ENCODE measurements around the gene FBXW4.

FBXW4 gene

DNA sequence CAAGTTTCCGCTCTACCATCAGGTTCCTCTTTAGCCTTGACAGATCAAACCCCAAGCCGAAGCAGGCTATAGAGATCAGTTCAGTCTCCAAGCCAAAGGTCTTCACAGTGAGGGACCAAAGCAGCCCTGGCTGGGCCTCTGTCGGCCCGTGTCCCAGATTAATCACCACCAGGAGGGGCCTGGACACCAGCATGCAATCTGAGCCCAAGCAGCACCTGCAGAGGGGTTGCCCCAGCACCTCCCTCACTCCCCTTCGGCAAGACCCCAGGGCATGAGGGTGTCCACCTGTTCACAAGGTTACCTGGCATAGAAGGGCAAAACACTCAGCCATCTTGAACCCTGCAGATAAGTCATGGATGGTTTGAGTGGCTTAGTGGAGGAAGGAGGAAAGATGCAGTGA, 36.0 kb downstream of the FBXW4 start:
- TF ChIP-seq EP300 (IDR thresholded peaks at IDR 0.05; ENCODE audit: borderline replicate concordance) (no peak), RAD21 (IDR thresholded peaks at IDR 0.05; ENCODE audit: low read depth) (no peak), TAF1 (IDR thresholded peaks at IDR 0.05; ENCODE audit: low read depth) (no peak)

DNA sequence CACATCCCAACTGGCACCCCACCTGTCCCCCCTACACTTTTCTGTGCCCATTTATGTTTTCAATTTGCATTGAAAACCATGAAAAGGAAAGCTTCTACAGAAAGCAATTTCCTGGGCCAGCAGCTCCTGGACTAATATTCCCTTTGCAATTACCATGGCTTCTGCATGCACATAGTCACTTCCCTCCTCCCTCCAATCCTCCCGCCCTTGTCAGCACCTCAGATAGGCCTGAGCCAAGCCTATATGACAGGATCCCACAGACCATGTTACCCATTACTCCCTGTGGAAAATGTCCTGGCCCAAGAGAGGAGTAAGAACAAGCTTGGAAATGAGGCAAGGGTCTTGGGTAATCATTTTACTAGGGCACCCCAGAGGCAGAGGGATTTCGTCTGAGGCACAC, 38.1 kb downstream of the FBXW4 start:
- no peak for TF ChIP-seq CREB1 (IDR thresholded peaks at IDR 0.05; ENCODE audit: low read depth)
- TF ChIP-seq YY1 (IDR thresholded peaks at IDR 0.05; ENCODE audit: low read depth) = no peak
- TF ChIP-seq TEAD4 (IDR thresholded peaks at IDR 0.05) = no peak
- no peak for TF ChIP-seq RAD21 (IDR thresholded peaks at IDR 0.05; ENCODE audit: low read depth)
- no peak for TF ChIP-seq ZBTB7A (IDR thresholded peaks at IDR 0.05; ENCODE audit: low read depth)
- TF ChIP-seq CEBPB (IDR thresholded peaks at IDR 0.05) = no peak
- TF ChIP-seq, protein P1, sequence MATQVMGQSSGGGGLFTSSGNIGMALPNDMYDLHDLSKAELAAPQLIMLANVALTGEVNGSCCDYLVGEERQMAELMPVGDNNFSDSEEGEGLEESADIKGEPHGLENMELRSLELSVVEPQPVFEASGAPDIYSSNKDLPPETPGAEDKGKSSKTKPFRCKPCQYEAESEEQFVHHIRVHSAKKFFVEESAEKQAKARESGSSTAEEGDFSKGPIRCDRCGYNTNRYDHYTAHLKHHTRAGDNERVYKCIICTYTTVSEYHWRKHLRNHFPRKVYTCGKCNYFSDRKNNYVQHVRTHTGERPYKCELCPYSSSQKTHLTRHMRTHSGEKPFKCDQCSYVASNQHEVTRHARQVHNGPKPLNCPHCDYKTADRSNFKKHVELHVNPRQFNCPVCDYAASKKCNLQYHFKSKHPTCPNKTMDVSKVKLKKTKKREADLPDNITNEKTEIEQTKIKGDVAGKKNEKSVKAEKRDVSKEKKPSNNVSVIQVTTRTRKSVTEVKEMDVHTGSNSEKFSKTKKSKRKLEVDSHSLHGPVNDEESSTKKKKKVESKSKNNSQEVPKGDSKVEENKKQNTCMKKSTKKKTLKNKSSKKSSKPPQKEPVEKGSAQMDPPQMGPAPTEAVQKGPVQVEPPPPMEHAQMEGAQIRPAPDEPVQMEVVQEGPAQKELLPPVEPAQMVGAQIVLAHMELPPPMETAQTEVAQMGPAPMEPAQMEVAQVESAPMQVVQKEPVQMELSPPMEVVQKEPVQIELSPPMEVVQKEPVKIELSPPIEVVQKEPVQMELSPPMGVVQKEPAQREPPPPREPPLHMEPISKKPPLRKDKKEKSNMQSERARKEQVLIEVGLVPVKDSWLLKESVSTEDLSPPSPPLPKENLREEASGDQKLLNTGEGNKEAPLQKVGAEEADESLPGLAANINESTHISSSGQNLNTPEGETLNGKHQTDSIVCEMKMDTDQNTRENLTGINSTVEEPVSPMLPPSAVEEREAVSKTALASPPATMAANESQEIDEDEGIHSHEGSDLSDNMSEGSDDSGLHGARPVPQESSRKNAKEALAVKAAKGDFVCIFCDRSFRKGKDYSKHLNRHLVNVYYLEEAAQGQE (IDR thresholded peaks at IDR 0.05; ENCODE audit: low read depth) = no peak
- TF ChIP-seq TAF1 (IDR thresholded peaks at IDR 0.05; ENCODE audit: low read depth) = no peak
- no peak for TF ChIP-seq NFIC (IDR thresholded peaks at IDR 0.05)
- TF ChIP-seq, protein P2, sequence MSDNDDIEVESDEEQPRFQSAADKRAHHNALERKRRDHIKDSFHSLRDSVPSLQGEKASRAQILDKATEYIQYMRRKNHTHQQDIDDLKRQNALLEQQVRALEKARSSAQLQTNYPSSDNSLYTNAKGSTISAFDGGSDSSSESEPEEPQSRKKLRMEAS (IDR thresholded peaks at IDR 0.05) = no peak
- TF ChIP-seq, protein P3, sequence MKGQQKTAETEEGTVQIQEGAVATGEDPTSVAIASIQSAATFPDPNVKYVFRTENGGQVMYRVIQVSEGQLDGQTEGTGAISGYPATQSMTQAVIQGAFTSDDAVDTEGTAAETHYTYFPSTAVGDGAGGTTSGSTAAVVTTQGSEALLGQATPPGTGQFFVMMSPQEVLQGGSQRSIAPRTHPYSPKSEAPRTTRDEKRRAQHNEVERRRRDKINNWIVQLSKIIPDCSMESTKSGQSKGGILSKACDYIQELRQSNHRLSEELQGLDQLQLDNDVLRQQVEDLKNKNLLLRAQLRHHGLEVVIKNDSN (IDR thresholded peaks at IDR 0.05) = no peak
- no peak for TF ChIP-seq TCF12 (IDR thresholded peaks at IDR 0.05; ENCODE audit: low read depth)
- TF ChIP-seq FOXM1 (IDR thresholded peaks at IDR 0.05; ENCODE audit: borderline replicate concordance, low read depth) = no peak
- no peak for TF ChIP-seq EP300 (IDR thresholded peaks at IDR 0.05; ENCODE audit: borderline replicate concordance)
- TF ChIP-seq EGR1 (IDR thresholded peaks at IDR 0.05) = no peak

DNA sequence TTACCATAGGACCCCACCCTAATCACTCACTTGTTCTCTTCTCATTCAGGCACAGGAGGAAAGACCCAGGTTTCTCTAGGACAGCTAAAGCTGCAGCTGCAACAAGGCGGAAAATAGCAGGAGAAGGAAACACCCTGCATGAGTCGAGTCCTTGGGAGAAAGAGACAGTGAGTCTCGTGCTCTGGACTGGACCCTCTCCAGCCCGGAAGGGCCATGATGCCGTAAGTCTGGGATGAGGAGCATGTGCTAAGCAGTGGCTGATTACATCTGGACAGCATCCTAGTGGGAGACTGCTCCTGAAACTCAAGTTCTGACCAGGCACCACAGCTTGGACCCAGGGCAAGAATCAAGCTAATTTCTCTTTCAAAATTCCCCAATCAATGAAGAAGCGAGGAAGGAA, 39.4 kb downstream of the FBXW4 start:
- TF ChIP-seq, protein P3 (IDR thresholded peaks at IDR 0.05) = no peak
- TF ChIP-seq, protein P2 (IDR thresholded peaks at IDR 0.05) = no peak
- no peak for TF ChIP-seq TEAD4 (IDR thresholded peaks at IDR 0.05)

DNA sequence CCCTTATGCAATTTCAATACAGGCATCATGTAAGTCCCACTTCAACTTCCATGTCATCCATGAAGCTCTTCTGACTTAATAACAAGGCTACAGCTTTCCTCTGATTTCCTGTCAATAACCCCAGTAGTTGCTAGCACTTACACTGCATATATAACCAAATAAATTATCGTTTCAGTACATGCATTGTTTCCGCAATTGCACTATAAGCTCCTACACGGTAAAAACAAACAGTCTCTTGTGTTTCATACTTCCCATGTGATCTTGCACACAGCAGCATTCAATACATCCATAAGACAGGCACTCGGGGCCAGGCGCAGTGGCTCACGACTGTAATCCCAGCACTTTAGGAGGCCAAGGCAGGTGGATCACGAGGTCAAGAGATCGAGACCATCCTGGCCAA, 41.4 kb downstream of the FBXW4 start:
- TF ChIP-seq ZBTB7A (IDR thresholded peaks at IDR 0.05; ENCODE audit: low read depth) = no peak
- TF ChIP-seq TCF12 (IDR thresholded peaks at IDR 0.05; ENCODE audit: low read depth) = no peak
- TF ChIP-seq, protein P2 (IDR thresholded peaks at IDR 0.05) = no peak
- TF ChIP-seq CREB1 (IDR thresholded peaks at IDR 0.05; ENCODE audit: low read depth) = no peak
- no peak for TF ChIP-seq TEAD4 (IDR thresholded peaks at IDR 0.05)
- TF ChIP-seq YY1 (IDR thresholded peaks at IDR 0.05; ENCODE audit: low read depth) = no peak
- no peak for TF ChIP-seq RAD21 (IDR thresholded peaks at IDR 0.05; ENCODE audit: low read depth)
- no peak for TF ChIP-seq EP300 (IDR thresholded peaks at IDR 0.05; ENCODE audit: borderline replicate concordance)
- TF ChIP-seq, protein P3 (IDR thresholded peaks at IDR 0.05) = no peak
- no peak for TF ChIP-seq NFIC (IDR thresholded peaks at IDR 0.05)
- TF ChIP-seq TAF1 (IDR thresholded peaks at IDR 0.05; ENCODE audit: low read depth) = no peak
- TF ChIP-seq, protein P1 (IDR thresholded peaks at IDR 0.05; ENCODE audit: low read depth) = no peak

DNA sequence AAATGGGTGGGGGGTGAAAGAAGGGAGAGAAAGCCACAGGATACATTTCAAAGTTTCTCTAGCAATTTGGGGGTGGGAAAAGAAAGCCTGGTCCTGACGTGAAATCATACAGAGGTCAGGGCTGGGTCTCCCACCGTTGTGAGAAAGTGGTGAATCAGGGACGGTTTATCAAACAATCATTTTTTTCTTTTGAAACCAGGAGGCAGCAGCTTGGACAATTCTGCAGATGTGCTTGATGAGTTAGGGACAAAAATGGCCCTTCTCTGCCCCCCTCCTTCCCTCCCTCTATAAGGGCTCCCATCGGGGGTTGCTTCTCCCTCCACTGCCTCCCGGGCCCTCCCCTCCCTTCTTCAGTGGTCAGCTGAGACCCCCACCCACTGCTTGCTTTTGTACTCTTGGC, 43.6 kb downstream of the FBXW4 start:
- TF ChIP-seq CEBPB (IDR thresholded peaks at IDR 0.05) = no peak
- TF ChIP-seq EP300 (IDR thresholded peaks at IDR 0.05; ENCODE audit: borderline replicate concordance) = no peak
- no peak for TF ChIP-seq NFIC (IDR thresholded peaks at IDR 0.05)
- TF ChIP-seq FOXM1 (IDR thresholded peaks at IDR 0.05; ENCODE audit: borderline replicate concordance, low read depth) = no peak
- TF ChIP-seq EGR1 (IDR thresholded peaks at IDR 0.05) = no peak
- no peak for TF ChIP-seq CREB1 (IDR thresholded peaks at IDR 0.05; ENCODE audit: low read depth)
- TF ChIP-seq TCF12 (IDR thresholded peaks at IDR 0.05; ENCODE audit: low read depth) = no peak
- TF ChIP-seq, protein P1 (IDR thresholded peaks at IDR 0.05; ENCODE audit: low read depth) = no peak
- no peak for TF ChIP-seq RAD21 (IDR thresholded peaks at IDR 0.05; ENCODE audit: low read depth)
- no peak for TF ChIP-seq ZBTB7A (IDR thresholded peaks at IDR 0.05; ENCODE audit: low read depth)
- TF ChIP-seq, protein P2 (IDR thresholded peaks at IDR 0.05) = no peak
- no peak for TF ChIP-seq TAF1 (IDR thresholded peaks at IDR 0.05; ENCODE audit: low read depth)
- TF ChIP-seq YY1 (IDR thresholded peaks at IDR 0.05; ENCODE audit: low read depth) = no peak
- TF ChIP-seq, protein P3 (IDR thresholded peaks at IDR 0.05) = no peak
- no peak for TF ChIP-seq TEAD4 (IDR thresholded peaks at IDR 0.05)
